Activated B cell treated with CpG ODN at 0.5 μM for 24 hours (primary cell): Measurements from ENCODE around the gene SLC1A2. TPM values are rescaled to one million over a fixed set of nuclear protein-coding genes. Genes with fewer than 3 reads are reported as not detected.

Experiments
- ATAC-seq: fragments of 200-7000 bp; cut with Tn5 transposase; one replicate; pipeline ENCODE4 v1.10.0; 2021; ENCODE audit warnings: low read depth, mild to moderate bottlenecking, moderate library complexity
- CTCF ChIA-PET: fragments of 350-600 bp; sonication (Branson Sonifier 250); formaldehyde crosslinking; loops from one replicate; lab custom pipeline; 2021; ENCODE audit warnings: antibody characterized with exemption; lab: Charles Lee
- POLR2A ChIA-PET: fragments of 350-600 bp; sonication (Branson Sonifier 250); formaldehyde crosslinking; loops from one replicate; lab custom pipeline; 2021; ENCODE audit warnings: antibody characterized with exemption; lab: Charles Lee
- DNase-seq: peaks from one replicate; pipeline ENCODE4 v3.0.0; 2022
- H3K27ac Mint-ChIP-seq: one replicate; pipeline ENCODE4 v1.8.0; 2020; ENCODE audit warnings: mixed read lengths
- H3K27me3 Mint-ChIP-seq: one replicate; pipeline ENCODE4 v1.8.0; 2021; ENCODE audit warnings: mixed read lengths
- H3K36me3 Mint-ChIP-seq: one replicate; pipeline ENCODE4 v1.8.0; 2021; ENCODE audit warnings: low read depth, mixed read lengths
- H3K4me1 Mint-ChIP-seq: one replicate; pipeline ENCODE4 v1.8.0; 2021; ENCODE audit warnings: mixed read lengths
- H3K4me3 Mint-ChIP-seq: one replicate; pipeline ENCODE4 v1.8.0; 2020; ENCODE audit warnings: mild to moderate bottlenecking, mixed read lengths
- H3K9me3 Mint-ChIP-seq: one replicate; pipeline ENCODE4 v1.8.0; 2020; ENCODE audit warnings: mixed read lengths
- intact Hi-C: fragments of 100-400 bp; cut with micrococcal nuclease; formaldehyde crosslinking; loops from one replicate; pipeline ENCODE4 v1.15.1; 2024
- total RNA-seq: library from RNA; stranded (reverse); gene quantifications from 2 replicates; pipeline ENCODE4 v1.2.3, GENCODE V29; 2022
- TF ChIP-seq, protein P1 (sequence below): fragments of 200-600 bp; IDR thresholded peaks from one replicate; pipeline ENCODE4 v1.8.0; 2022; ENCODE audit warnings: antibody characterized with exemption, mild to moderate bottlenecking

SLC1A2 gene
- total RNA-seq, 1 donor from 2014 or later, result not detected

DNA sequence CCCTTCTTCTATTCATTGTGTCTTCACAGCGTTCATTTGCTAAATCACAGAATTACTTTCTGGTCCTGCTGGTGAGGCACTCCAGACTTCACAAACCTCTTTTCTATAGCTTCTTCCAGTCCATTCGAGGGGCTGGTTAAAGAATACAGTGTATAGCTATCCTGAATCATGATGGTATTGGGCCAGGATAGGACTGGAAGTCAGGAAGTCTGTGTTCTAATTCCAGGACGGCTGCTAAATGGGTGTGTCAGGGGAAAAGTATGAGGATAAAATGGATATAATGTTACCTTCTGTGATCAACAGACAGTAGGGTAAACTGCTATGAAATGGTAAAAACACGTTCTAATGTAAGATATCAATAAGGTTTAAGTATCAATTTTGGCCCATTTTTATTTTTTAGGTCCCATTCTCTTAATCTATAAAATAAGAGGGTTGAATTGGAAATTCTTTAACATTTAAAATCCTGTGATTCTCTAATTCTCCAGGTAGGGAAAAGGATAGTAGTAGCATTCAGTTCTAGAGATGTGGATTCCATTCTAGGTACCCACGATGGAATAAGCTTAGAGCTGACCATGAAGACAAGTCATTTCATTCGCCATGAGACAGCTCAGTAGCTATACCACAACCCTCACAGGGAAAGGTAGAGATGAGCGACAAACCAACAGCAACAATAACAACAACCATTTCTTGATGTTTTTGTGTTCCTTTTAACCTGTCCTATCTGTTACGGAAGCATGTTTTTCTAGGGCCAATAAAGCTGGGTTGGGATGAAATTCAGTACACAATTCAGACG lies 96.1 kb downstream of the SLC1A2 start:
- DNase-seq (no peak), ATAC-seq (no peak)
- Mint-ChIP-seq H3K9me3 (no peaks in the 10 kb centered on the region), H3K4me3 (no peak overlapping the region), H3K4me1 (peaks cover 21% of the 10 kb centered on the region), H3K36me3 (no peaks in the 10 kb centered on the region), H3K27ac (no peak overlapping the region), H3K27me3 (no peaks in the 10 kb centered on the region)
- intact Hi-C loops, result no loop called here
- TF ChIP-seq, protein P1, sequence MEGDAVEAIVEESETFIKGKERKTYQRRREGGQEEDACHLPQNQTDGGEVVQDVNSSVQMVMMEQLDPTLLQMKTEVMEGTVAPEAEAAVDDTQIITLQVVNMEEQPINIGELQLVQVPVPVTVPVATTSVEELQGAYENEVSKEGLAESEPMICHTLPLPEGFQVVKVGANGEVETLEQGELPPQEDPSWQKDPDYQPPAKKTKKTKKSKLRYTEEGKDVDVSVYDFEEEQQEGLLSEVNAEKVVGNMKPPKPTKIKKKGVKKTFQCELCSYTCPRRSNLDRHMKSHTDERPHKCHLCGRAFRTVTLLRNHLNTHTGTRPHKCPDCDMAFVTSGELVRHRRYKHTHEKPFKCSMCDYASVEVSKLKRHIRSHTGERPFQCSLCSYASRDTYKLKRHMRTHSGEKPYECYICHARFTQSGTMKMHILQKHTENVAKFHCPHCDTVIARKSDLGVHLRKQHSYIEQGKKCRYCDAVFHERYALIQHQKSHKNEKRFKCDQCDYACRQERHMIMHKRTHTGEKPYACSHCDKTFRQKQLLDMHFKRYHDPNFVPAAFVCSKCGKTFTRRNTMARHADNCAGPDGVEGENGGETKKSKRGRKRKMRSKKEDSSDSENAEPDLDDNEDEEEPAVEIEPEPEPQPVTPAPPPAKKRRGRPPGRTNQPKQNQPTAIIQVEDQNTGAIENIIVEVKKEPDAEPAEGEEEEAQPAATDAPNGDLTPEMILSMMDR, result no peak
- CTCF ChIA-PET, result no interaction called here
- POLR2A ChIA-PET, result no interaction called here

DNA sequence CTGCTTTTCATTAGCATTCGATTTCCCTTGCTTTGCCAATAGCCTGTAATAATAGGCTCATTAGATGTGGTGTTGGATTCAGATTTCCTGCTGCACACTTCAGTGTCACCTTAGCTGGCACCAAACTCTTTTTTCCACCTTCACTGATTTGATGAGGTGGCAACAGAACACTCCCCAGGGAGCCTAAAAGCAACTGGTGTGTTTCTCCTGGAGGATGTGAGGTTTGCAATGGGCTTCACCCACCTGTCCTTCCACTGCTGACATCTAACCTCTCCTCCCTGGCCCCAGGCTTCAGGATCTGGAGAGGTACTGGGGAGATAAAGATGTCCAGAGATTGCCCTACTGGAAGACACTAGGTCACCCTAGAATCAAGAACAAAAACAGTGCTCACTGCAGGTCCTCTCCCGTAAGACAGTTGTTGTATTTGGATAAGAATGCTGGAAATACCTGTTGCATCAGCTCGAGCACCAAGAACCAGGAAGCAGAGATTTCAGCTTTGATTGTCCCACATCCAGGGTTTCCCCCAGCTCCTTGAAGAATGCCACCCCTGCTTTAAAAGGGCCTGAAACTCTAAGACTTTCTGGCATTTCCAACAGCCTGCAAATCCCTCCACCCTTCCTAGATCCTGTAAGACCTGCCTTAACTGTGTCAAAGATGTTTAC lies 96.9 kb downstream of the SLC1A2 start:
- ChIA-PET POLR2A (no interaction called here), CTCF (no interaction called here)
- Mint-ChIP-seq H3K27me3 (no peaks in the 10 kb centered on the region), H3K4me1 (peaks cover 19% of the 10 kb centered on the region), H3K4me3 (no peak overlapping the region), H3K9me3 (no peaks in the 10 kb centered on the region), H3K27ac (no peak overlapping the region), H3K36me3 (no peaks in the 10 kb centered on the region)
- DNase-seq (no peak), ATAC-seq (no peak)
- TF ChIP-seq, protein P1, result no peak
- intact Hi-C loops, result no loop called here

DNA sequence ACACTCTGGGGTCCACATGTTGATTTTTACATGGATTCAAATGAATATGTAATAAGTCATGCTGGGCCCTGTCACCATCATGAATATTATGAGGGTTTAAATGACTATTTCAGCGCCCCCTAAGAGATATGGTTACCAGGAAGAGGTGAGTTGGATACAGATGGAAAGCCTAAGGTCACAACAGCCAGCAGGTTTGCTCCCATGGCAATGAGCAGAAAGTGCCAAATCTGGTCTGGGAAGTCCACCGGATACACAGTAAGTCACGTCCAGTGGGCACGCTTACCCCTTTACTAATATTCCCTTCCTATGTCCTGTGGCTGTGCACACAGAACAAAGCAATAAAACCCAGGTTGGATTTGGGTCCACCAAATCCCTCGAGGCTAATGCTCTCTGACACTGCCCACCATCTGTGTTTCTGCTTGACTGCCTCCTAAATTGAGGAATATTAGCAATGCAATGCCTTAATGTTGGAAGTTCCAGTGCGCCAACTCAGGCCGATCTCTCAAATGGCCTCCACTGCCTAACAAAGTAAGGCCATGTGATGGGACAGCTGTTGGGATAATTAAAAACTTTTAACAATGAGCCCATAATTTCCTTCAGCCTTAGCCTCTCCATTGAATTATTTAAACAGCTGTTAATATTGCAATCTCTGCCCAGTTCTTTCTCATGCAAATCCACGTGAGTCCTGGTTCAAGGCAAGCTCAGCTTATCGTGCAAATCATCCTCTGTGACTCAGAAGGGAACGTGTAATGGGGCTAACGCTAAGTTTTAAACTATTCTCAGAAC lies 97.6 kb downstream of the SLC1A2 start:
- ChIA-PET CTCF (no interaction called here), POLR2A (no interaction called here)
- Mint-ChIP-seq H3K9me3 (no peaks in the 10 kb centered on the region), H3K36me3 (no peaks in the 10 kb centered on the region), H3K4me1 (peaks cover 26% of the 10 kb centered on the region), H3K27ac (no peak overlapping the region), H3K4me3 (no peak overlapping the region), H3K27me3 (no peaks in the 10 kb centered on the region)
- ATAC-seq, result no peak
- TF ChIP-seq, protein P1, result no peak
- no peak for DNase-seq
- intact Hi-C loops, result no loop called here

DNA sequence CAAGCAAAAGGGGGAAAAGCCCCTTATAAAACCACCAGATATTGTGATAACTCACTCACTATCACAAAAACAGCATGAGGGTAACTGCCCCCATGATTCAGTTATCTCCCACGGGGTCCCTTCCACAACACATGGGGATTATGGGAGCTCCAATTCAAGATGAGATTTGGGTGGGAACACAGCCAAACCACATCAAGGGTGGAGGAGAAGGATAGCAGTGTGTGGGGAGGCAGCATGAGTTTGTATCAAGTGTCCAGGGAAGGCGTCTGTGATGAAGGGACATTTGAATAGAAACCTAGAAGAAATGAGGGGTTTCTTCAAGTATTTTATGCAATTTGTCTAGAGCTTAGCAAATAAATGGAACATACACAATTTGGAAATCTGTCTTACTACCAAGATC lies 98.2 kb downstream of the SLC1A2 start:
- ChIA-PET POLR2A (no interaction called here), CTCF (no interaction called here)
- no peaks in the 10 kb centered on the region for H3K9me3 Mint-ChIP-seq
- H3K36me3 Mint-ChIP-seq, result no peaks in the 10 kb centered on the region
- H3K27ac Mint-ChIP-seq, result no peak overlapping the region
- DNase-seq (no peak), ATAC-seq (no peak)
- H3K27me3 Mint-ChIP-seq, result no peaks in the 10 kb centered on the region
- H3K4me3 Mint-ChIP-seq, result no peak overlapping the region
- intact Hi-C loops, result no loop called here
- TF ChIP-seq, protein P1, result no peak
- H3K4me1 Mint-ChIP-seq, result peaks cover 31% of the 10 kb centered on the region
